NCI-H1436 (cell line): ENCODE measurements around the gene MEF2C.

ENCODE experiments used
- DNase-seq: peaks from one replicate; lab custom pipeline; 2025; lab: John Stamatoyannopoulos, UW

MEF2C gene

GRCh38 chr5:88716101-88716500 is 166.9 kb downstream of the MEF2C start:
- no peak for DNase-seq

DNA sequence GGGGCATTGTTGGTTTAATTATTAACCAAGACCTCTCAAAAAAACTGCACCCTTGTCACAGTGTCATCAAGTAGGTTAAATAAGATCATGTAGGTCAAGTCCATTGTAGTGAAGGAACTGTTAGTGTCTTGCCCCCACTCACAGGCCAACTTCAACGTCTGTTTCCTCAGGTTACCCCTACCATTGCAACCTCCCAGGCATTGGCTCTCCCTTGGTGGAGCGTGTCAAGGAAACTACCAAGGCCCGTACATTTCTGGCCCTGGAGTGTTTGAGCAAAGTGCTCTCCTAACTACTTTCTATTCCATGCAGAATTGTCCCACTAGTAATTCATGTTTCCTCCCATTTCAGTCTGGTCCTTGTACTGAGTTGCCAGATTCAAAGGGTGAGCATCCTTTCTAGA is 167.5 kb downstream of the MEF2C start:
- no peak for DNase-seq

GRCh38 chr5:88713818-88714217 is 169.2 kb downstream of the MEF2C start:
- no peak for DNase-seq

- no peak for DNase-seq
These were observed 174.1 kb downstream of the MEF2C start for GRCh38 chr5:88708682-88709398.

DNA sequence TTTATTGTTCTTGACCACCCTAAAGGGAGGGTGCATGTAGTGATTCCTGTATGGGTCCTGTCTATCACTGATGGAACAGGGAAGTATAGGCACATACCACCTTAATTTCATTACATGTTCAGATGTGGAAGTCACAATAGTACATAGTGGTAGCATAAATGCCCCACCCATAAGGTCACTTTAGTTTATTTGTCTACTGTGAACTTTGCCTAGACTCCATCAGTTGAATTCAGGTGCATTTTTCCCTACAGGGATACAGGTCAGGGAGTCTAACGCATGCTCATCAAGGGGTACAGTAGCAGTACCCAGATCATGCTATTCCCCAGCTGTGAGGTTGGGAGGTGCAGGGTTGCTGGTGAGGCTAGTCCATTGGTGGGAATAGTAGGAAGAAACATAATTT is 175.0 kb downstream of the MEF2C start:
- no peak for DNase-seq

DNA sequence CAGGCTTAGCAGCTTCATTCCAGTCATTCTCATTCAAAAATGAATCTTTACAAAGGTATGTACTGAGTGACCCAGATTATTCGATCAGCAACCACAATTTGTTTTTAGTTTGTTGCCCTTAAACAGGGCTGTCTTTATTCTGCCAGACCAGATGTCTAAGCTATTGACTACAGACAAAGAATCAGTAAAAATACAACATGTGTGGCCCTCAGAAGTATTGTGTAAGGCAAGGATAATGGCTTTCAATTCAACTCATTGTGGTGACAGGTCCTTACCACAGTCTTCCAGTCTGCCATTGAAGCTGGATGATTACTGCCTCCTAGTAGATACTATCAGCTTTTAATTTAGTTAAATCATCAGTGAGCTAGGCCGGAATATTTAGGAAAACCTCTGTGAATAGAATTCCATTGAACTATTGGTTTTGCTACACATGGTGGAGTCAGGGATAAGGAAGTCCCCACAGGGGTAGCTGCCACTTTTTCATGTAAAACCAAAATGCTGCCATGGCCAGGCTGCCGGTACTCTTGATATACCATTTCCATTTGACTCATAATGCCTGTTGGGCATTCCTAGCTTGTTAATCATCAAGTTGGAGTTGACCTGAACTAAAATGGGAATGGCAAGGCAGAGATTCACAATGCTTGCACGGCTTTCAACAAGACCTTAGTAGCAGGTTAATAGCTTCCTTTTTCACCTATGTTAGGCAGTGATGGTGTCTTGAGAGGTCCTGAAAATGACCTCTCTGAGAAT is 175.6 kb downstream of the MEF2C start:
- DNase-seq = no peak

DNA sequence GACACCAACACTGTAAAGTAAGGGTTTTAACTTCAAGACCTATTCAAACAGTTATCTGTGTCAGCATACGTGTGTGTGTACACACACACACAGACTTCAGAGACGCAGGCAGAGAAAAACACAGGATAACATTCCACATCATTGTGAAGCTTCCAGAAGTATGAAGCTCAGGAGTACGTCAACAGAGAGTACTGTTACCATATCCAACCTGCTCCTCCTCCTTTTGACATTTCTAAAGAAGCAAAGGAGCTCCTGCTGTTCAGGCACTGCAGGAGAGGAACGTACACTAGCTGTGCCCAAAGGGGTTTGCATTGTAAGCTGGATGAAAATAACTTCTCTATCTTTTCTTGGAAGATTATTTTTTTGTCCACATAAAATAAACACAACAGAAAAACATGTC is 180.7 kb downstream of the MEF2C start:
- DNase-seq = no peak

DNA sequence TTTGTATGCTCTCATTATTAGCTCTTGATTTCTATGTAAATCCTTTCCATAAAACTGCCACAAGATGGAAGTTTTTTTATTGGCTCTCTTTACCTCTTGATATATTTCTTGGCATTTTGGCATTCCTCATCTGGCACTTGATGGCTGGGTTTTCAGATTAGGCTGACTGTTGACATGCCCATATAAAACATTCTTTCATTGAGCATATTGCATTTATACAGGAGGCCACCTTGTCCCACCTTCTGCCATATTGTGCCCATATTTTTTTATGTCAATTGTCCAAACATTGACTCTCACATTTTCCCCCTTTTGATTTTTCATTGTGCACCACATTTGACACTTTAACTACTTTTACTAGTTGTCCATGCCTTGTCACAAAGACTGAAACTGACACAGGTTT is 182.9 kb downstream of the MEF2C start:
- DNase-seq = no peak

DNA sequence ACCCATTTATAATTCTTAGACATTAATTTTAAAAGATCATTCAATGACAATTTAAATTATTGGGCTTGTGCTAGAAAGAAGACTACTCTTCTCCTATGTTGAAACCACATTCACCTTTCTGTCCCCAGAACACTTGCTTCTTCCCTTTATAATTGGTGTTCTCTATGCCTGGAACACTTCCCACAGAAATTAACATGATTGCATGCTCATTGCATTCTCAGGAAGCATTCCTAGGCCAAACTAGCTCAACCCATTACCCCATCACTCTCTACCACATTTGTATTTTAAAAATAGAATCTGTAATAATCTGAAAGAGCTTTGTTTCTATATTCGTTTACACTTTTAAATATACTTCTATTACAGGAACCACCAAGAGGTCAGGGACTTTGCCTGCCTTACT is 184.7 kb downstream of the MEF2C start:
- DNase-seq = no peak

DNA sequence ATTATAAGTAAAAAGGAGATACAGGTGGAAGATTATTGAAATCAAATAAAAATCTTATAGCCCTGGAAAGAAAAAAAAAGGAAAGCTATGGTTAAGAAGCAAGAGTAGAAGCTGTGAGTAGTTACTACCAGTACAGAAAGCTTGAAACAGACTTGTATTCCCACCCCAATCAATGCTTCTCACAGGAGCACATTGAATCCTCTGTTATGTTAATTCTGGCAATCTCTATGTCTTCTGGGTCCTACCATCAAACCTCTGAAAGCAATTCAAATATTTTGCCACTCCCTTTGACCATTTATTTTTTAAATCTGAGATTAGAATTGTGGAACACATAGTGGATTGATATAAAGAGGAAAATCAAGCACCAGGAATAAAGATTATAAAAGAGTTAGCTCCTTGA is 186.5 kb downstream of the MEF2C start:
- DNase-seq = no peak

DNA sequence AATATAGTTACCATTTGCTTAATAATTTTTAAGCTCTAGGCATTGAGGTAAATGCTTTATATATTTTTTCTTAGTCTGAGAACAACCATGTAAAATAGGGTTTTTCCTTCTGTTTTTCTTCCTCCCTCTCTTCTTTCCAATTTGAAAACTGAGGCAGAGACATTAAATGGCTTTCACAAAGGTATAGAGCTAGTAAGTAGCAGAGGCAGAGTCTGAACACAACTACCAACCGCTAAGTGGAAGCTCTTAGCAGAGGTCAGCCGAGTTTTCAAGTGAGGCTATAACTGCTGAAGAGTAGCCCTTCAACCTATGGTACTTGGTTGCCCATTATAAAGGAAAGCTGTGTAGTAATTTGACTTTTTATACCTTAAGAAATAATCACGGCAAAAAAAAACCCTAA is 187.1 kb downstream of the MEF2C start:
- no peak for DNase-seq

- DNase-seq = no peak
These were observed 187.8 kb downstream of the MEF2C start for GRCh38 chr5:88695232-88695631.

GRCh38 chr5:88694023-88694679 is 188.8 kb downstream of the MEF2C start:
- no peak for DNase-seq

- no peak for DNase-seq
These were observed 189.7 kb downstream of the MEF2C start for GRCh38 chr5:88693071-88693932.

DNA sequence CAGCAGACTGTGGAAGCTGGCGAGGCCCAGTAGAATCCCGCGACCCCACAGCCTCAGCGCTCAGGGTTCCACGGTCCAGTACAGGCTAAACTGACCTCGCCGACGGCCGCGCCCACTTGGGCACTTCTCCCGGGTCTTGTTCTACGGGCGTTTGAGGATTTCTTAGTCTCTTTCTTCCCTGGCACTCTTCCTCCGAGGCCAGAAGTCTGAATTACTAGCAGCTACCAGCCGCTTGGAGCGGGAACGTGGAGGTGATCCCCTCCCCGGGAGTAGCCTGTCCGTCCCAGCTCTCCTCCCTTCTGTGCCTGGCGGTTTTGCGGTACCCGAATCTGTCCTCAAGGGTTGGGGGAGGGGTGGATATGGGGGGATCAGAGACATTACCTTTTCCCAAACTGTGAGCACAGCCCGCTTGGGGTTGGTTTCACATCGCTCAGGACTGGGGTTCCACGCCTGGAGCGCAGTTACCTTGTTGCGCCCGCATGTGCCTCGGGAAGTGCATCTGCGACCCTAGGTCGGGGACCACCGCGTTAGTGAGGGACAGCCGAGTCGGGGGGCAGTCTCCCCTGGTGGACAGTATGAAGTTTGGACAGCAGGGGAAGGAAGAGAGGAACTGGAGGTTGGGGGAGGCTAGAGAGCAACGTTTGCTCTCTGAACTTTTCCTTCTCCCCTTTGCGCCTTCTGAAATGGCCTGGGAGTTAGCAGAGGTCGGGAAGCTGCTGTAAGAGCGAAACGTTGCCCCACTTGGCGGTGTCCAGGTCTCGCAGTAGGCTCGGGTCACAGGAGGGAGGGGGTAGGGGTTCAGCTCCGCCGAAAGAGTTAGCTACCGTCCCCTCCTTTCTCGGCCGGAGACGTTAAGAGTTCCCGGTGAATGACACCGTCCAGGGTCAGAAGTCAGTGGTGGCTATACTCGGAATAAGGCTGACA is 190.8 kb downstream of the MEF2C start:
- no peak for DNase-seq

- no peak for DNase-seq
These were observed 191.8 kb downstream of the MEF2C start for GRCh38 chr5:88691230-88691582.

GRCh38 chr5:88690409-88691229 is 192.4 kb downstream of the MEF2C start:
- DNase-seq = peak; percentile 29

DNA sequence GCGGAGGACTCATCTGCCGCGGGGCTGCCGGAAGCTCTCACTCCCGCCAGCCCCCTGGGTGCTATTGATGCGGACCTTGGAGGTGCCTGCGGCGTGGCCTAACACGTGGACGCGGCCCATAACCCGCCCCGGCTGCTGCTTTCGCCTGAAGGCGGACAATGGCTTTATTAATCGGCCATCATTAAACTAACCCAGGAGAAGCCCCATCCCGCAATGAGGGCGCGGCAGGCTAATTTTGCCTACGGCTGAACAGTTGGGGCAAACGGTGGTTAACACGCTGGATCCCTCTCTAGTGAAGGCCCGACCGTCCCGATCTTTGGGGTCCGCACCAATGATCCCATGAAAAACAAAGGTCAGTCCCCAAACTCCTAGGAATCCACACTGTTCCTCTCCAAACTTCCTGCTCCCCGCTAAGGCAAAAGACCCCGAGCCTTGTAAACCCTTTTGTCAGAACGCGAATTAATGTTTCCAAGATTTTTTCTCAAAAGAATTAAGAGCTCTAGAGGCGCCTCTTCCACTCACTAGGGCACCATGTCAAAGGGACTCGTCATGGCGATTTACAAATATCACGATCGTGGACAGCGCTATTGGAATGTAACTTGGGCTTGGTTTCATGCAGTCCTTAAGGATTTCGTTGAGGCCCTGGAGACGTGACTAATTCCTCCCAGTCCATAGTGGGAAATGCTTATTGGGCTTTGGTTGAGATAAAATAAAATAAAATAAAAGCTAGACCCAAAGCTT is 193.1 kb downstream of the MEF2C start:
- no peak for DNase-seq

DNA sequence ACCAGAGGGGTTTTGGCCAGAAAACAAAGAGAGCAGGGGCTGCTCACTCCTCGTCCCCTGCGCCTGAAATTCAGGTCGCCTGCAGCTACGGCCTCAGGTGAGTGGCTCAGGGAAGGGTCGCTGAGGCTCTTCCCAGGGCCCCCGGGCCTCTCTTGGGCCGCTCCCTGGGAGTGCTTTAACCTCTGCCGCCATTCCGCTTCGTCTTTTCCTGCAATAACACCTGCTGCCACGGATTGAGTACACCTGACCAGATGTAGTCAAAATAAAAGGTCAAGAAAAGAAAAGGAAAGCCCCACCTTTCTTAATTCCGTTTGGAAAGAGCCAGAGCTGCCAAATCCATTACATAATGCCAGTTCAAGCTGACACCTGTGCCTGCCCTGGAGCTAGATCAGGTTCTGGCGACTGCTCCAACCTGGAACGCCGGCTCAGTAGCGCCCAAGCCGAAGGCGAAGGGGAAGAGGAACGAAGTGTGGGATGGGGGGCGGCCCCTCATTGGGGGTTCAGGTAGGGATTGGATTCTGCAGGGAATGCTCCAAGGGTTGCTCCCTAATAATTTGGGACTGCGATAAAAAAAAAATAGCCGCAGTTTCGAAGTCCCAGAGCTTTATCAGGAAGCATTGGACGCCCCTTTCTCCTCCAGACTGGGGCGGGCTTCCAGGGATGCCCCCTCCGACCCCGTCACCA is 193.9 kb downstream of the MEF2C start:
- DNase-seq = no peak
